ENCODE results near the gene ELOA.

ELOA gene

DNA sequence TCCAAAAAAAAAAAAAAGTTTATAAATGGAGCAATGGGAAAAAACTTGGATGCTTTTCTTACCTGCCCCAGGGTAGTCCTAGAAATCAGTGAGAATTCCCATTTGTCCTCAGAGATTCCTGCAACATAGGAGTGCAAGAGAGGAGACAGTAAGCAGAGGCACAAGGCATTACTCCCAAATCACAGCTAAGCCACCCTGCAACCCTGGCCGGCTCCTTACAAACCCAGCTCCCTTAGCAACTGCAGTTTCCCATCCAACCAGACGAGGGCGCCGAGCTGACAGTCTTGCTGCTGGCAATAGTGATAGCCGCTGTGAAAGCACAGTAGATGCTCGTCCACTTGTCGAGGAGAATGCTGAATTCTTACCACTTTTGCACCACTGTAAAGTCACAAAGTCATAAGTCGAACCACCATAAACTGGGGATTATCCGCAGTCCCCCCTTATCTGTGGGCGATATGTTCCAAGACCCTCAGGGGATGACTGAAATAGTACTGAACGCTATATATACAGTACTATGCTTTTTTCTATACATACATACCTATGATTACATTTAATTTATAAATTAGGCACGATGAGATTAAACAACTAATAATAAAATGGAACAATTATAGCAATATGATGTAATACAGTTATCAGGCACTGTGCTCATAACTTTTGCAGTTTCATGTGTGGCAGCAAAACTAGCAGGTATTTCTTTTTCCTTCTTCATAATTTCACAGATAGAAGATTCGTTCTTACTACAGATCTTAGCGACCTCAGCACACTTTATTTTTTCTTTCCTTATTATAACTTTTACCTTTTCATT is 29.0 kb downstream of the ELOA start:
- peaks cover 3% of the 10 kb centered on the region in 2 experiments for H3K4me1 ChIP-seq (ENCODE audit: control insufficient read depth in 1 of 2, insufficient read depth in 2 of 2, low read length in 2 of 2)
- H3K4me3 ChIP-seq (ENCODE audit: low read depth, low read length) = no peak overlapping the region
- no peaks in the 10 kb centered on the region for H3K79me2 ChIP-seq (ENCODE audit: control insufficient read depth, insufficient read depth, low read length, poor library complexity)
- no peak overlapping the region for H3K4ac ChIP-seq (ENCODE audit: low read depth, low read length)
- H3K18ac ChIP-seq (ENCODE audit: low read length) = no peak overlapping the region
- no CpG with 5 or more reads among the region's 14 CpGs for WGBS (ENCODE audit: extremely low coverage, insufficient coverage, insufficient read length)
- H3K79me1 ChIP-seq (ENCODE audit: low read length) = no peaks in the 10 kb centered on the region
- H4K12ac ChIP-seq (ENCODE audit: low read depth, low read length) = no peak overlapping the region
- H3K14ac ChIP-seq (ENCODE audit: low read length) = no peak overlapping the region
- no peak overlapping the region for H4K8ac ChIP-seq (ENCODE audit: low read depth, low read length)
- H3K27me3 ChIP-seq (ENCODE audit: insufficient read depth, low read length) = no peaks in the 10 kb centered on the region
- H3K36me3 ChIP-seq (ENCODE audit: control insufficient read depth in 1 of 2, insufficient read depth in 2 of 2, low read length in 2 of 2) = peaks cover 3 to 7% of the 10 kb centered on the region in 2 experiments
- no peak overlapping the region for H3K23ac ChIP-seq (ENCODE audit: low read length)
- H4K91ac ChIP-seq (ENCODE audit: low read depth, low read length) = no peak overlapping the region
- no peak overlapping the region for H3K27ac ChIP-seq (ENCODE audit: low read depth, low read length)
- no peaks in the 10 kb centered on the region for H3K9me3 ChIP-seq (ENCODE audit: insufficient read depth, low read depth, low read length)
- peak; percentile 80 to 96 for DNase-seq
- no peak overlapping the region for H3K4me2 ChIP-seq (ENCODE audit: low read length)
- no peak overlapping the region for H2AFZ ChIP-seq (ENCODE audit: insufficient read depth, low read length, poor library complexity)
- no peak overlapping the region for H2BK12ac ChIP-seq (ENCODE audit: low read length)
- no peak overlapping the region for H2BK5ac ChIP-seq (ENCODE audit: low read depth, low read length, poor library complexity)
- H2AK5ac ChIP-seq (ENCODE audit: low read length) = no peak overlapping the region
- no peak overlapping the region for H2BK120ac ChIP-seq (ENCODE audit: insufficient read depth, low read length, poor library complexity)
- H3K9ac ChIP-seq (ENCODE audit: low read length) = no peak overlapping the region

DNA sequence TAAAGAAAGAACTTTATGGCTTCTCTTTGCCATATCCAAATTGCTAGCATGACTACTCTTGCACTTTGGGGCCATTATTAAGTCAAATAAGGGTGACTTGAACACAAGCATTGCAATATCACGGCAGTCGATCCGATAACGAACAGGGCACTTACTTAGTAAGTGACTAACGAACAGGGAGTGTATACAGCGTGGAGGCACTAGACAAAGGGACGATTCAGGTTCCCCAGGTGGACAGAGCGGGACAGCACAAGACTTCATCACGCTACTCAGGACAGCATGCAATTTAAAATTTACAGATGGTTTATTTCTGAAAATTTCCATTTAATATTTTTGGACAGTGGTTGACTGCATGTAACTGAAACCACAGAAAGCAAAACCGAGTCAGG is 29.6 kb downstream of the ELOA start:
- no peak overlapping the region for H3K27ac ChIP-seq (ENCODE audit: low read depth, low read length)
- H2AFZ ChIP-seq (ENCODE audit: insufficient read depth, low read length, poor library complexity) = no peak overlapping the region
- no peak overlapping the region for H3K4me3 ChIP-seq (ENCODE audit: low read depth, low read length)
- H2BK5ac ChIP-seq (ENCODE audit: low read depth, low read length, poor library complexity) = no peak overlapping the region
- H3K23ac ChIP-seq (ENCODE audit: low read length) = no peak overlapping the region
- H3K9ac ChIP-seq (ENCODE audit: low read length) = no peak overlapping the region
- H3K18ac ChIP-seq (ENCODE audit: low read length) = no peak overlapping the region
- no peak overlapping the region for H2AK5ac ChIP-seq (ENCODE audit: low read length)
- no peak overlapping the region for H3K4me2 ChIP-seq (ENCODE audit: low read length)
- DNase-seq = no peak
- H3K14ac ChIP-seq (ENCODE audit: low read length) = no peak overlapping the region
- no peak overlapping the region for H4K8ac ChIP-seq (ENCODE audit: low read depth, low read length)
- H3K4ac ChIP-seq (ENCODE audit: low read depth, low read length) = no peak overlapping the region
- H2BK120ac ChIP-seq (ENCODE audit: insufficient read depth, low read length, poor library complexity) = no peak overlapping the region
- H3K4me1 ChIP-seq (ENCODE audit: control insufficient read depth in 1 of 2, insufficient read depth in 2 of 2, low read length in 2 of 2) = peaks cover 3% of the 10 kb centered on the region in 2 experiments
- H4K91ac ChIP-seq (ENCODE audit: low read depth, low read length) = no peak overlapping the region
- no peak overlapping the region for H4K12ac ChIP-seq (ENCODE audit: low read depth, low read length)
- H3K9me3 ChIP-seq (ENCODE audit: insufficient read depth, low read depth, low read length) = no peaks in the 10 kb centered on the region
- no peaks in the 10 kb centered on the region for H3K79me2 ChIP-seq (ENCODE audit: control insufficient read depth, insufficient read depth, low read length, poor library complexity)
- WGBS (ENCODE audit: extremely low coverage, insufficient coverage, insufficient read length) = no CpG with 5 or more reads among the region's 10 CpGs
- H3K36me3 ChIP-seq (ENCODE audit: control insufficient read depth in 1 of 2, insufficient read depth in 2 of 2, low read length in 2 of 2) = peaks cover 3 to 4% of the 10 kb centered on the region in 2 experiments
- H3K27me3 ChIP-seq (ENCODE audit: insufficient read depth, low read length) = no peaks in the 10 kb centered on the region
- H2BK12ac ChIP-seq (ENCODE audit: low read length) = no peak overlapping the region
- H3K79me1 ChIP-seq (ENCODE audit: low read length) = peaks cover 1% of the 10 kb centered on the region

- no peaks in the 10 kb centered on the region for H3K9me3 ChIP-seq (ENCODE audit: insufficient read depth, low read depth, low read length)
- H3K36me3 ChIP-seq (ENCODE audit: control insufficient read depth in 1 of 2, insufficient read depth in 2 of 2, low read length in 2 of 2) = peaks cover 2 to 3% of the 10 kb centered on the region in 2 experiments
- peaks cover 5% of the 10 kb centered on the region for H3K79me1 ChIP-seq (ENCODE audit: low read length)
- H3K9ac ChIP-seq (ENCODE audit: low read length) = no peak overlapping the region
- no peak overlapping the region for H4K91ac ChIP-seq (ENCODE audit: low read depth, low read length)
- no CpG with 5 or more reads among the region's 6 CpGs for WGBS (ENCODE audit: extremely low coverage, insufficient coverage, insufficient read length)
- H2AK5ac ChIP-seq (ENCODE audit: low read length) = no peak overlapping the region
- no peak overlapping the region for H4K8ac ChIP-seq (ENCODE audit: low read depth, low read length)
- no peak overlapping the region for H2BK12ac ChIP-seq (ENCODE audit: low read length)
- H3K23ac ChIP-seq (ENCODE audit: low read length) = no peak overlapping the region
- no peak for DNase-seq
- no peak overlapping the region for H3K4ac ChIP-seq (ENCODE audit: low read depth, low read length)
- H3K4me3 ChIP-seq (ENCODE audit: low read depth, low read length) = no peak overlapping the region
- H3K14ac ChIP-seq (ENCODE audit: low read length) = no peak overlapping the region
- no peak overlapping the region for H4K12ac ChIP-seq (ENCODE audit: low read depth, low read length)
- no peak overlapping the region for H2AFZ ChIP-seq (ENCODE audit: insufficient read depth, low read length, poor library complexity)
- no peak overlapping the region for H3K4me2 ChIP-seq (ENCODE audit: low read length)
- no peak overlapping the region for H3K27ac ChIP-seq (ENCODE audit: low read depth, low read length)
- H3K18ac ChIP-seq (ENCODE audit: low read length) = no peak overlapping the region
- peaks cover 11% of the 10 kb centered on the region for H3K79me2 ChIP-seq (ENCODE audit: control insufficient read depth, insufficient read depth, low read length, poor library complexity)
- peaks cover 3 to 7% of the 10 kb centered on the region in 2 experiments for H3K4me1 ChIP-seq (ENCODE audit: control insufficient read depth in 1 of 2, insufficient read depth in 2 of 2, low read length in 2 of 2)
- no peak overlapping the region for H2BK5ac ChIP-seq (ENCODE audit: low read depth, low read length, poor library complexity)
- no peak overlapping the region for H2BK120ac ChIP-seq (ENCODE audit: insufficient read depth, low read length, poor library complexity)
- H3K27me3 ChIP-seq (ENCODE audit: insufficient read depth, low read length) = no peaks in the 10 kb centered on the region
Observed at GRCh38 chr1:23774174-23774880, 31.1 kb downstream of the ELOA start.

DNA sequence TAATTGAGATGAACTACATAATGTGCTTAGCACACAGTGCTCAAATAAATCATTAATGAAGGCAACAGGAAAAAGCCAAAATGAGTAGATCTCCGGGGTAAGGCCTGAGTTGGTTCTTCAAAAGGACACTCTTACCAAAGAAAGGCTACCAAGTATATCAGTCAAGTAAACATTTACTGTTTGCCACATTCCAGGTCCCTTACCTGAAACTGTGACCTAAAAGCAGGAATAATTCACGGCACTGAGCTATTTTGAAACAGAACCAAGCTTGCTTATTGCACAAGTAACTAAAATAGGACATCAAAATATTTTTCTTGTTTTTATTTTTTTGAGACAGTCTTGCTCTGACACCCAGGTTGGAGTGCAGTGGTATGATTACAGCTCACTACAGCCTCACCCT is 32.9 kb downstream of the ELOA start:
- H3K18ac ChIP-seq (ENCODE audit: low read length) = no peak overlapping the region
- peaks cover 5% of the 10 kb centered on the region for H3K79me1 ChIP-seq (ENCODE audit: low read length)
- H2AFZ ChIP-seq (ENCODE audit: insufficient read depth, low read length, poor library complexity) = no peak overlapping the region
- H3K9ac ChIP-seq (ENCODE audit: low read length) = no peak overlapping the region
- no peak overlapping the region for H2AK5ac ChIP-seq (ENCODE audit: low read length)
- H4K8ac ChIP-seq (ENCODE audit: low read depth, low read length) = no peak overlapping the region
- peaks cover 12% of the 10 kb centered on the region for H3K79me2 ChIP-seq (ENCODE audit: control insufficient read depth, insufficient read depth, low read length, poor library complexity)
- no CpG with 5 or more reads among the region's 2 CpGs for WGBS (ENCODE audit: extremely low coverage, insufficient coverage, insufficient read length)
- no peak overlapping the region for H3K14ac ChIP-seq (ENCODE audit: low read length)
- H3K27ac ChIP-seq (ENCODE audit: low read depth, low read length) = no peak overlapping the region
- no peak for DNase-seq
- H3K4me2 ChIP-seq (ENCODE audit: low read length) = no peak overlapping the region
- no peak overlapping the region for H3K23ac ChIP-seq (ENCODE audit: low read length)
- H2BK12ac ChIP-seq (ENCODE audit: low read length) = no peak overlapping the region
- H3K9me3 ChIP-seq (ENCODE audit: insufficient read depth, low read depth, low read length) = no peaks in the 10 kb centered on the region
- no peaks in the 10 kb centered on the region for H3K27me3 ChIP-seq (ENCODE audit: insufficient read depth, low read length)
- H3K4ac ChIP-seq (ENCODE audit: low read depth, low read length) = no peak overlapping the region
- peaks cover 1 to 3% of the 10 kb centered on the region in 2 experiments for H3K36me3 ChIP-seq (ENCODE audit: control insufficient read depth in 1 of 2, insufficient read depth in 2 of 2, low read length in 2 of 2)
- H4K12ac ChIP-seq (ENCODE audit: low read depth, low read length) = no peak overlapping the region
- H2BK120ac ChIP-seq (ENCODE audit: insufficient read depth, low read length, poor library complexity) = no peak overlapping the region
- H3K4me1 ChIP-seq (ENCODE audit: control insufficient read depth in 1 of 2, insufficient read depth in 2 of 2, low read length in 2 of 2) = peaks cover 3 to 8% of the 10 kb centered on the region in 2 experiments
- H2BK5ac ChIP-seq (ENCODE audit: low read depth, low read length, poor library complexity) = no peak overlapping the region
- H3K4me3 ChIP-seq (ENCODE audit: low read depth, low read length) = no peak overlapping the region
- no peak overlapping the region for H4K91ac ChIP-seq (ENCODE audit: low read depth, low read length)

All from trophoblast cell (in vitro differentiated cells and primary cell).